C1 segment of cervical spinal cord (tissue), 14 donors: ENCODE measurements around the gene IRS2.

Experiments used
- DNase-seq, 14 donors: peaks; one replicate each; lab custom pipeline; 2025; lab: John Stamatoyannopoulos, UW

The IRS2 gene

GRCh38 chr13:109759609-109760008, 26.8 kb downstream of the IRS2 start:
- DNase-seq = no peak

- no peak for DNase-seq
Observed at GRCh38 chr13:109758937-109759480, 27.4 kb downstream of the IRS2 start.

- no peak for DNase-seq
Observed at GRCh38 chr13:109756778-109757177, 29.6 kb downstream of the IRS2 start.

- no peak for DNase-seq
Observed at GRCh38 chr13:109755997-109756396, 30.4 kb downstream of the IRS2 start.

- no peak for DNase-seq
Observed at GRCh38 chr13:109755551-109755950, 30.8 kb downstream of the IRS2 start.

GRCh38 chr13:109751477-109751876, 34.9 kb downstream of the IRS2 start:
- no peak for DNase-seq

GRCh38 chr13:109750221-109750775, 36.1 kb downstream of the IRS2 start:
- no peak for DNase-seq

- DNase-seq = no peak
Observed at GRCh38 chr13:109749365-109749764, 37.0 kb downstream of the IRS2 start.

- DNase-seq = no peak
Observed at GRCh38 chr13:109748677-109749076, 37.7 kb downstream of the IRS2 start.

- no peak for DNase-seq
Observed at GRCh38 chr13:109747524-109747923, 38.9 kb downstream of the IRS2 start.

GRCh38 chr13:109746364-109746763, 40.0 kb downstream of the IRS2 start:
- no peak for DNase-seq

- no peak for DNase-seq
Observed at GRCh38 chr13:109745702-109746101, 40.7 kb downstream of the IRS2 start.

- no peak for DNase-seq
Observed at GRCh38 chr13:109745060-109745459, 41.3 kb downstream of the IRS2 start.

- peak in 2 of 14 donors; percentile 17 to 26 for DNase-seq
Observed at GRCh38 chr13:109744512-109745051, 41.8 kb downstream of the IRS2 start.

- peak in 1 of 14 donors; percentile 8 for DNase-seq
Observed at GRCh38 chr13:109743706-109744453, 42.5 kb downstream of the IRS2 start.

GRCh38 chr13:109741966-109742365, 44.4 kb downstream of the IRS2 start:
- DNase-seq = no peak

- no peak for DNase-seq
Observed at GRCh38 chr13:109740721-109741120, 45.7 kb downstream of the IRS2 start.

- peak in 2 of 14 donors; percentile 20 to 41 for DNase-seq
Observed at GRCh38 chr13:109740121-109740520, 46.3 kb downstream of the IRS2 start.

- peak in 1 of 14 donors; percentile 31 for DNase-seq
Observed at GRCh38 chr13:109738298-109738746, 48.1 kb downstream of the IRS2 start.

- no peak for DNase-seq
Observed at GRCh38 chr13:109737606-109738005, 48.8 kb downstream of the IRS2 start.

GRCh38 chr13:109737046-109737573, 49.3 kb downstream of the IRS2 start:
- DNase-seq = no peak

- no peak for DNase-seq
Observed at GRCh38 chr13:109735436-109735966, 50.9 kb downstream of the IRS2 start.
